ENCODE measurements around the gene MOCS1. TPM values are rescaled to one million over a fixed set of nuclear protein-coding genes. Genes with fewer than 3 reads are reported as not detected.
A peak's percentile ranks its signal among the peaks of the same experiment; 100 is the strongest.

Gene MOCS1
- polyA plus RNA-seq, 1 of the 3 experiments (the other 2 are of a cell fraction): 4.2 TPM

DNA sequence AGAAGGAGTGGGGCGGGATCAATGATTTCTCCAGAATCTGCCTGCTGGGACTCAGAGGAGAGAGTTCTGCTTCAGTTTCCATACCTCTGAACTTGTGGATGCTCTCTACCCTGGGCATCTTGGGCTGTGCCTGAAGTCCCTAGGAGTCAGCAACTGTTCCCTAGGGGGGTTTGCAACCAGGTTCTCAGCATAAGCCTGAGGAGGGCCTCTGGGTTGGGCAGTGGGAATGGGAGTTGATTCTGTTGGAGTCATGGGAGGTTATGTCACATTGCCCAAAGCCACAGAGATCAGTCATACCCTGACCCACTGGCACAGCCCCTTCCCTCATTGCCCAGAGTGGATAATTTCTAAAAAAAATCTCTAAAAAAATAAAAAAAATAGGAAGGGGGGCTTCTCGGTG, 47.4 kb downstream of the MOCS1 start:
- Histone ChIP-seq H3K4me3 (ENCODE audit: low read depth in 2 of 2, low read length in 1 of 2) (no peak overlapping the region), H3K27ac (ENCODE audit: low read depth in 2 of 2, low read length in 1 of 2) (peak overlapping the region in 1 of 2 experiments; percentile 78; a peak in 2 of 4 replicates), H3K79me2 (ENCODE audit: insufficient read depth) (no peaks in the 10 kb centered on the region), H3F3A (replicated peaks; ENCODE audit: insufficient read depth) (no peaks in the 10 kb centered on the region), H3K9me2 (no peaks in the 10 kb centered on the region), H3K9ac (no peak overlapping the region), H3K36me3 (replicated peaks in 1 of 2; ENCODE audit: control insufficient read depth in 1 of 2, insufficient read depth in 2 of 2, low read length in 1 of 2) (no peaks in the 10 kb centered on the region), H2AFZ (ENCODE audit: low read depth) (no peak overlapping the region), H3K9me3 (no peaks in the 10 kb centered on the region), H4K20me1 (ENCODE audit: insufficient read depth) (no peaks in the 10 kb centered on the region), H3K4me1 (ENCODE audit: control insufficient read depth in 1 of 2, insufficient read depth in 2 of 2, low read depth in 1 of 2, low read length in 1 of 2) (peaks cover 0 to 27% of the 10 kb centered on the region in 2 experiments; a peak in 2 of 4 replicates), H3K4me2 (no peak overlapping the region), H3K27me3 (ENCODE audit: insufficient read depth) (no peaks in the 10 kb centered on the region)
- ChIA-PET CTCF (interaction anchor here (1.0 to 1.7 kb wide), 3 partner anchors 21 to 517 kb away, joined by 3 to 4 read pairs (median 3); no protein-coding TSS in a partner anchor), POLR2A (no interaction called here)
- 68% methylated on average over 2 of the region's 2 CpGs for WGBS (ENCODE audit: low lambda C conversion rate)
- no peak for TF ChIP-seq TEAD4 (IDR thresholded peaks at IDR 0.05; ENCODE audit: borderline replicate concordance, insufficient read depth)
- no peak for TF ChIP-seq FOSL2 (IDR thresholded peaks at IDR 0.05; ENCODE audit: borderline replicate concordance, low read depth)
- no peak for TF ChIP-seq MEF2A (IDR thresholded peaks at IDR 0.05; ENCODE audit: borderline replicate concordance, low read depth)
- TF ChIP-seq EP300 (IDR thresholded peaks at IDR 0.05; ENCODE audit: borderline replicate concordance in 1 of 2, low read depth in 1 of 2, low read length in 1 of 2): no peak
- no peak for TF ChIP-seq SMC3 (IDR thresholded peaks at IDR 0.05; ENCODE audit: low read depth, low read length)
- no peak for TF ChIP-seq ELF1 (IDR thresholded peaks at IDR 0.05)
- TF ChIP-seq, protein P1, sequence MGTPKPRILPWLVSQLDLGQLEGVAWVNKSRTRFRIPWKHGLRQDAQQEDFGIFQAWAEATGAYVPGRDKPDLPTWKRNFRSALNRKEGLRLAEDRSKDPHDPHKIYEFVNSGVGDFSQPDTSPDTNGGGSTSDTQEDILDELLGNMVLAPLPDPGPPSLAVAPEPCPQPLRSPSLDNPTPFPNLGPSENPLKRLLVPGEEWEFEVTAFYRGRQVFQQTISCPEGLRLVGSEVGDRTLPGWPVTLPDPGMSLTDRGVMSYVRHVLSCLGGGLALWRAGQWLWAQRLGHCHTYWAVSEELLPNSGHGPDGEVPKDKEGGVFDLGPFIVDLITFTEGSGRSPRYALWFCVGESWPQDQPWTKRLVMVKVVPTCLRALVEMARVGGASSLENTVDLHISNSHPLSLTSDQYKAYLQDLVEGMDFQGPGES (IDR thresholded peaks at IDR 0.05; ENCODE audit: low read depth, low read length): no peak
- no peak for TF ChIP-seq TCF12 (IDR thresholded peaks at IDR 0.05)
- no peak for TF ChIP-seq NRF1 (IDR thresholded peaks at IDR 0.05; ENCODE audit: low read depth, low read length)
- TF ChIP-seq, protein P2, sequence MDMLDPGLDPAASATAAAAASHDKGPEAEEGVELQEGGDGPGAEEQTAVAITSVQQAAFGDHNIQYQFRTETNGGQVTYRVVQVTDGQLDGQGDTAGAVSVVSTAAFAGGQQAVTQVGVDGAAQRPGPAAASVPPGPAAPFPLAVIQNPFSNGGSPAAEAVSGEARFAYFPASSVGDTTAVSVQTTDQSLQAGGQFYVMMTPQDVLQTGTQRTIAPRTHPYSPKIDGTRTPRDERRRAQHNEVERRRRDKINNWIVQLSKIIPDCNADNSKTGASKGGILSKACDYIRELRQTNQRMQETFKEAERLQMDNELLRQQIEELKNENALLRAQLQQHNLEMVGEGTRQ (IDR thresholded peaks at IDR 0.05; ENCODE audit: borderline replicate concordance, low read depth, low read length): no peak
- no peak for TF ChIP-seq RXRA (IDR thresholded peaks at IDR 0.05; ENCODE audit: borderline replicate concordance, low read depth)
- TF ChIP-seq MXI1 (IDR thresholded peaks at IDR 0.05; ENCODE audit: low read depth, low read length): no peak
- TF ChIP-seq RAD21 (IDR thresholded peaks at IDR 0.05; ENCODE audit: low read length): no peak
- TF ChIP-seq CHD2 (IDR thresholded peaks at IDR 0.05; ENCODE audit: low read length, partially characterized antibody): no peak
- no peak for TF ChIP-seq EZH2phosphoT487 (IDR thresholded peaks at IDR 0.05; ENCODE audit: borderline replicate concordance, low read depth)
- no peak for TF ChIP-seq FOXM1 (IDR thresholded peaks at IDR 0.05; ENCODE audit: low read depth)
- no peak for TF ChIP-seq RFX5 (IDR thresholded peaks at IDR 0.05; ENCODE audit: low read length)
- TF ChIP-seq, protein P3, sequence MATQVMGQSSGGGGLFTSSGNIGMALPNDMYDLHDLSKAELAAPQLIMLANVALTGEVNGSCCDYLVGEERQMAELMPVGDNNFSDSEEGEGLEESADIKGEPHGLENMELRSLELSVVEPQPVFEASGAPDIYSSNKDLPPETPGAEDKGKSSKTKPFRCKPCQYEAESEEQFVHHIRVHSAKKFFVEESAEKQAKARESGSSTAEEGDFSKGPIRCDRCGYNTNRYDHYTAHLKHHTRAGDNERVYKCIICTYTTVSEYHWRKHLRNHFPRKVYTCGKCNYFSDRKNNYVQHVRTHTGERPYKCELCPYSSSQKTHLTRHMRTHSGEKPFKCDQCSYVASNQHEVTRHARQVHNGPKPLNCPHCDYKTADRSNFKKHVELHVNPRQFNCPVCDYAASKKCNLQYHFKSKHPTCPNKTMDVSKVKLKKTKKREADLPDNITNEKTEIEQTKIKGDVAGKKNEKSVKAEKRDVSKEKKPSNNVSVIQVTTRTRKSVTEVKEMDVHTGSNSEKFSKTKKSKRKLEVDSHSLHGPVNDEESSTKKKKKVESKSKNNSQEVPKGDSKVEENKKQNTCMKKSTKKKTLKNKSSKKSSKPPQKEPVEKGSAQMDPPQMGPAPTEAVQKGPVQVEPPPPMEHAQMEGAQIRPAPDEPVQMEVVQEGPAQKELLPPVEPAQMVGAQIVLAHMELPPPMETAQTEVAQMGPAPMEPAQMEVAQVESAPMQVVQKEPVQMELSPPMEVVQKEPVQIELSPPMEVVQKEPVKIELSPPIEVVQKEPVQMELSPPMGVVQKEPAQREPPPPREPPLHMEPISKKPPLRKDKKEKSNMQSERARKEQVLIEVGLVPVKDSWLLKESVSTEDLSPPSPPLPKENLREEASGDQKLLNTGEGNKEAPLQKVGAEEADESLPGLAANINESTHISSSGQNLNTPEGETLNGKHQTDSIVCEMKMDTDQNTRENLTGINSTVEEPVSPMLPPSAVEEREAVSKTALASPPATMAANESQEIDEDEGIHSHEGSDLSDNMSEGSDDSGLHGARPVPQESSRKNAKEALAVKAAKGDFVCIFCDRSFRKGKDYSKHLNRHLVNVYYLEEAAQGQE (IDR thresholded peaks at IDR 0.05; ENCODE audit: low read depth, low read length): no peak
- DNase-seq: no peak

All from SK-N-SH (cell line).